ENCODE results near the gene SSTR3.

The SSTR3 gene

GRCh38 chr22:37197451-37198257, 14.6 kb downstream of the SSTR3 start:
- peak; percentile 1 for ATAC-seq
- TF ChIP-seq RARB (CRISPR knock-in tag; IDR thresholded peaks at IDR 0.05) (no peak), ZFP3 (CRISPR knock-in tag; IDR thresholded peaks at IDR 0.05) (no peak), TOX (CRISPR knock-in tag; IDR thresholded peaks at IDR 0.05; ENCODE audit: borderline replicate concordance) (no peak), OSR1 (CRISPR knock-in tag; IDR thresholded peaks at IDR 0.05) (no peak), ARNTL (CRISPR knock-in tag; IDR thresholded peaks at IDR 0.05; ENCODE audit: borderline replicate concordance, low read depth) (no peak), POU6F1 (CRISPR knock-in tag; IDR thresholded peaks at IDR 0.05; ENCODE audit: borderline replicate concordance, low read depth) (no peak), PATZ1 (CRISPR knock-in tag; IDR thresholded peaks at IDR 0.05; ENCODE audit: borderline replicate concordance) (no peak)

- ATAC-seq: peak; percentile 62
Measured at GRCh38 chr22:37196539-37197450, 15.5 kb downstream of the SSTR3 start.

GRCh38 chr22:37195921-37196320, 16.4 kb downstream of the SSTR3 start:
- no peak for TF ChIP-seq BACH2 (CRISPR knock-in tag; IDR thresholded peaks at IDR 0.05; ENCODE audit: borderline replicate concordance)
- TF ChIP-seq PPARA (CRISPR knock-in tag; IDR thresholded peaks at IDR 0.05; ENCODE audit: borderline replicate concordance): no peak
- TF ChIP-seq ZNF70 (CRISPR knock-in tag; IDR thresholded peaks at IDR 0.05): no peak
- TF ChIP-seq GLIS3 (CRISPR knock-in tag; IDR thresholded peaks at IDR 0.05): no peak
- no peak for TF ChIP-seq TSHZ2 (CRISPR knock-in tag; IDR thresholded peaks at IDR 0.05)
- 0 out of 2 replicates have a peak, but pooled peaks have one; percentile 43 for TF ChIP-seq OSR1 (CRISPR knock-in tag; IDR thresholded peaks at IDR 0.05)
- peak; percentile 73 for TF ChIP-seq ZFP3 (CRISPR knock-in tag; IDR thresholded peaks at IDR 0.05)
- TF ChIP-seq POU6F1 (CRISPR knock-in tag; IDR thresholded peaks at IDR 0.05; ENCODE audit: borderline replicate concordance, low read depth): no peak
- no peak for ATAC-seq

More at GRCh38 chr22:37196539-37197450, 15.5 kb downstream of the SSTR3 start:
- TF ChIP-seq PATZ1 (CRISPR knock-in tag; IDR thresholded peaks at IDR 0.05; ENCODE audit: borderline replicate concordance): 0 out of 2 replicates have a peak, but pooled peaks have one; percentile 30
- no peak for TF ChIP-seq TSHZ2 (CRISPR knock-in tag; IDR thresholded peaks at IDR 0.05)
- TF ChIP-seq RARB (CRISPR knock-in tag; IDR thresholded peaks at IDR 0.05): no peak
- no peak for TF ChIP-seq TCF4 (CRISPR knock-in tag; IDR thresholded peaks at IDR 0.05; ENCODE audit: borderline replicate concordance)
- no peak for TF ChIP-seq ZNF8 (CRISPR knock-in tag; IDR thresholded peaks at IDR 0.05)
- TF ChIP-seq GLIS3 (CRISPR knock-in tag; IDR thresholded peaks at IDR 0.05): no peak

All from SK-N-SH treated with all-trans-retinoic acid at 6 μM for 48 hours (cell line).